HG03196 (cell line): ENCODE measurements around the gene RASSF1.
A peak's percentile ranks its signal among the peaks of the same experiment; 100 is the strongest.

Source experiments
- ATAC-seq: cut with Tn5 transposase; IDR thresholded peaks from one replicate; pipeline ENCODE4 v1.9.1; 2021; ENCODE audit not compliant: unreplicated experiment

The RASSF1 gene

DNA sequence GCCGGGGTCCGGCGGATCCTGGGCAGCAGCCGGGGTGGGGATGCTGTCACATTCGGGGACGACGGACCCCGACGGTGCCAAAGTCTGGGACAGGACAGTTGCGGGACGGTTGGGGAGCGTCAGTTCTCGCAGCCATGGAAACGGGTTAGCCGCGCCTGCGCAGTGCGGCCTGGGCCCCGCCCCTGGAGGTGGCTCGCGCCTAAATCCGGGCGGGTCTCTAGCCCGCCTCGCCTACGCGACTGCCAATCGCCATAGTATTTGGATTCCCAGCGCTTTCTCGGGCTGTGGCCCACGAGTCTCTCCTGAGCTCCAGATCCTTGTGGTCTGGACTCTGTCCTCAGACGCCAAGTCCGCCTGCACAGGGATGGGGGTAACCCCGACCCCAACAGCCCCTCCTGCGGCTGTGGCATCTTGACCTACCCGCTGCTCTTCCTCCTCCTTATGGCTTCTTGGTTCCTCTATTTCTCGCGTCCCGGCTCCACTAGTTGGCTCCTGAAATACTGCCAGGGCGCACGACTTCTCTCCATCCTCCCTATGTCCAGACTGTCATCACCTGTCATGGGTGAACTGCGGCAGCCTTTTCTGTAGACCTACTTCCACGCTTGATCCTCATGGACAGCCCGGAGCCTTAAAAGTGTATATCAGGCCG lies 5.1 kb upstream of the RASSF1 start, which contains the start of gene ZMYND10:
Gene ZMYND10 (minus strand): TSS at position 147 of the 649 bp plus-strand sequence. CDS start 153 bp downstream, outside the sequence.
- ATAC-seq = no peak

DNA sequence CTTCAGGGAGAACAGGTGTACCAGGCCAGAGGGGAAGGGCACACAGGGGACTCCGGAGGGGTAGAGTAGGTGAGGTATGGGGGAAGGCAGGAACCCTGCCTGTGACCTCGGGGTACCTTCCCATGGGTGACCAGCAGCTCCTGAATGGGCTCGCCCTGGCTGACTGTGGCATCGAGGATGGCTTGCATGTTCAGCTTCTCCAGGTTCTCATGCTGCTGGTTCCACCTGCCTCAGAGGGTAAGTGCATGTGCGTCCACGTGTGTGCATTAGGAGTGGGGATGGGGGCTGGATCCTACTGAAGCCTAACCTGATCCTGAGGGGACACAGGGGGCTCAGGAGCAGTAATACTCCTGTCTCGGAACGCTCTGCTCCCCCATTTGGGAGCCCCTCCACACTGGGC lies 4.4 kb upstream of the RASSF1 start:
- ATAC-seq = no peak

DNA sequence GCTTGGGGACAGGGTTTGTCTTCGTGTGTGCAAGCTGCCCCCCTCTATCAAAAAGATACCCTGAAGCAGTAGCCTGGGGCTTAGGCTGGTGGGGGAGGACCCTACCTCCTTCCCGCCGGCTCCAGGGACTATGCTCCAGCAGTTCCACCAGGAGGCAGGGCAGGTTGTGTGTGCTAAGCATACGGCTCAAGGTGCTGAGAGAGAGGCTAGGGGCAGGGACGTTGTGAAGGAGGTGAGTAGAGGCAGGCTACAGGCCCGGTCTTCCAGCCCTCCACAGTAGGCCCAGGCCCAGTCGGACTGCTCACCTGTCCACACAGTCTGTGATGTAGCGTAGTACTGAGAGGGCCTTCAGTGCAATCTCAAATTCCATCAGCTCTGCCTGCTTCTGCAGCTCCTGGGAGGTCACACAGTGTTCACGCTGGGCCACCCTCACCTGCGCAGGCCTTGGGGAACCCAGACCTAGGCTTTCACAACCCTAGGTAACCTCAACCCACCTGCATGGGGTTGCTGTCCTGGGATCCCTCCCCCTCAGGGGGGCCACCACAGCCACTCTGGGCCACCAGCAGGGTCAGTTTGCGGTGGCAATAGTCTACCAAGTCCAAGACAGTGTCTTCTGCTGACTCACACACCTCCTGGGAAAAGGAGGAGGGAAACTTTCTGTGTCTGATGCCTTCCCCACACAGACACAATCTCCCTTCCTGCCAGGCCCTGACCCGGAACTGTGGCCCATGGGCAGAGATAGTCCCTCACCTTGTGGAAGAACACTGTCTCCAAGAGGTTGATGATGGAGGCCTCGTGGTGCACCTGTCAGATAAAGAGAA lies 2.4 kb upstream of the RASSF1 start:
- ATAC-seq = no peak

DNA sequence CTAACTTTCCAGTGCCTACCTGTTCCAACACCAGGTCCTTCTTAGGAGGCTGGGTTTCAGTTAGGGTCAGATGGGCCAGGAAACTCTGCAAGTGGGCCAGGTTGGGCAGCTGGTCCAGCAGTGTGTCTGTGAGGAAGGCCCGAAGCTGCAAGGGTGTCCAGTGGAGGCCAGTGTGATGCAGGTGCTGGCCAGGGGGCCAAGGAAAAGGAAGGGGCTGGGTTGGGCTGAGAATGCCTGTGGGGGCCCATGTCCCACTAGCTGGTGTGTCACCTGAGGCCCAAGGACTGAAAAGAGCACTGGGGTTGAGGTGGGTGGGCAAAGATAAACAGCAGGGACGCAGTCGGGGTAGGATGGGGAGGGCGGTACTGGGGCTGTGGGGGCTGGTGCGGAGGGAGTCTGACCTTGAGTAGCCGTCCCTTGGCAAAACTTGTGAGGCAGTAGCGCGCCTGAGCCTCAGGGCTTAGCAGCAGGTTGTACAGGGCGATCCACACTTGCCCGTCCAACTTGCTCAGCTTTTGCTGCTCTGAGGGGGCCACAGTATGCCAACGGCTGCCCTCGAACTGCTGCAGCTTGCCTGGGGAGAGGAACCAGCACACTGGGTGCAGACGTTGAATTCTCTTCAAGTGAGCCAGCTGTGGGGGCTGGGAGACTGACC lies 1.5 kb upstream of the RASSF1 start:
- no peak for ATAC-seq

GRCh38 chr3:50341537-50341936 lies 901 bp upstream of the RASSF1 start:
- ATAC-seq = no peak

DNA sequence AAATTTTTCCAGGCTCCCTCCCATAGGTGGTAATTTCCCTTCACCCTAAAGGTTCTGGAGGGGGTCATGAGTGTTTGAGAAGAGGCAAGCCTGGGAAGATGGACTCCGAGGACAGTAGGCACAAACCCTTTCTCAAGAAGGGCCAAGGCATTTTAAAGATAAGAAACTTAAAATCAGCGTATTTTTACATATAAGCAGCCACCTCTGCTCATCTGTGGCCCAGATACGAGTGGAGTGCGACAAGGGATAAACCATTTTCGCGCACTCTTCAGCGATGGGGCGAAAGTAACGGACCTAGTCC lies 539 bp downstream of the RASSF1 start:
- ATAC-seq = no peak

- no peak for ATAC-seq
Measured at GRCh38 chr3:50339485-50340146, 1.0 kb downstream of the RASSF1 start.

- no peak for ATAC-seq
Measured at GRCh38 chr3:50338965-50339364, 1.7 kb downstream of the RASSF1 start.

- ATAC-seq = peak; percentile 77
Measured at GRCh38 chr3:50337175-50337861, 3.3 kb downstream of the RASSF1 start.

GRCh38 chr3:50336452-50337174 lies 4.0 kb downstream of the RASSF1 start:
- peak; percentile 30 for ATAC-seq

GRCh38 chr3:50334339-50335075 lies 6.1 kb downstream of the RASSF1 start:
- ATAC-seq = no peak

DNA sequence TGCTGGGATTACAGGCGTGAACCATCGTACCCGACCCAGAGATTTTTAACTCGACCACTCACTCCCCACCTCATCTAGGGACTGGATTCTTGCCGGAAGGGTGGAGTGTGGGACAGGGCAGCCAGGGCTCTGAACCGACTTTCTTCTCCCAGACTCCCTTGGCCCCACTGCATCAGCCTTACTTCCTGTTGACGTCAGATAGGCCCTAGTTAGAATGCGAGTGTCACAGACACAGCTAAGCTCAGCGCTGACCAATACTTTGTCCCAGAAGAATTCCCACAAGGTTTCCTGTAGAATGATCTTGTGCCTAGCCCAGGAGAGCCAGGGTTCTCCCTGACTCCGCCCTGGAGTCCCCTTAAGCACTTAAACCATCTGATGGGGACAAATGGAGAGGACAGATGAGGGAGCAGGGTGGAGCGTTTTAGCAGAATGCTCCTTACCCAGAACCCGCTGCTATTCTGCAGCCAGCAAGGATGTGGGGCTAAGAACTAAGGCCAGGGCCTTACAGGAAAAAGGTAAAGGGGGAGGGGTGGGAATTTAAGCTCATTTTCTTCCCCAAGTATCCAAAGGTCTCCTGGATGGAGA lies 6.8 kb downstream of the RASSF1 start:
- no peak for ATAC-seq

GRCh38 chr3:50331364-50331907 lies 9.2 kb downstream of the RASSF1 start:
- ATAC-seq = no peak

DNA sequence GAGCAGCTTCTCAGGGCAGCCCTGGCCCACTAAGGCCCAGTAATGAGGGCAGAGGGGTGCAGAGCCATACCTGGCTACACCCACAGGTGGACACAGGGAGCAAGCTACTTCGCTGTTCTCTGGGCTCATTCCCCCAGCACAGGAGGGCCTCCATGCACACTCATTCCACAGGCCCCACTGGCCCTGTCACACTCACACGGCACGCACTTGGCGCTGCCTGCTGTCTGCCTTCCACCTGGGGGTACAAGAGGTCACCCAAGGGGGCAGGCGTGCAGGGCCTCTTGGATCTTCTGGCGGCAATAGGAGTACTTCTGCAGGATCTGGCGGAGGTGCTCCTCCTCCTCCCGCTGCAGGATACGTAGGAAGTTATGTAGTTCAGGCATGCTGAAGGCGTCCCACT lies 10.3 kb downstream of the RASSF1 start:
- ATAC-seq = no peak

- ATAC-seq = peak; percentile 77
Measured at GRCh38 chr3:50327943-50328691, 12.5 kb downstream of the RASSF1 start, which contains the start of gene TUSC2. Gene TUSC2 (minus strand): TSS chr3:50328223. CDS start chr3:50328099, 124 bp downstream.

DNA sequence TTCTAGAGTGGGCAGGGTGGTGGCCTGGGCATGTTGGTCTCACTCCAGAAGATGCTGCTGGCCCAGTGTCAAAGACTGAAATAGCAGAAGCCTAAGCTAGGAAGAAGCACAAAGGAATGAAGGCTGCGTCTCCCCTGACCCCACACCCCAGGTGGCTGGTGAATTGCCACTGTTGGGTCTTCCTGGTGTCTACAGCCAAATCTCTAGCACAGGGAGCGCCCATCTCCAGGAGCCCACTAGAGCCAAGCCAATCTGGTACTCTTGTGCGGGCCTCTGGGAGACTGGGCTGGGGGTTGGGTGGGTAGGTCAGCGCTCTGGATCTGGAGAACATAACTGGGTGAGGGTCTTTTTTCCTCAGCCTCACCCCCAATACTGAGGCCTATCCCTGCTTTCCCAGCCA lies 13.5 kb downstream of the RASSF1 start:
- no peak for ATAC-seq

- ATAC-seq = no peak
Measured at GRCh38 chr3:50326182-50326541, 14.5 kb downstream of the RASSF1 start.

DNA sequence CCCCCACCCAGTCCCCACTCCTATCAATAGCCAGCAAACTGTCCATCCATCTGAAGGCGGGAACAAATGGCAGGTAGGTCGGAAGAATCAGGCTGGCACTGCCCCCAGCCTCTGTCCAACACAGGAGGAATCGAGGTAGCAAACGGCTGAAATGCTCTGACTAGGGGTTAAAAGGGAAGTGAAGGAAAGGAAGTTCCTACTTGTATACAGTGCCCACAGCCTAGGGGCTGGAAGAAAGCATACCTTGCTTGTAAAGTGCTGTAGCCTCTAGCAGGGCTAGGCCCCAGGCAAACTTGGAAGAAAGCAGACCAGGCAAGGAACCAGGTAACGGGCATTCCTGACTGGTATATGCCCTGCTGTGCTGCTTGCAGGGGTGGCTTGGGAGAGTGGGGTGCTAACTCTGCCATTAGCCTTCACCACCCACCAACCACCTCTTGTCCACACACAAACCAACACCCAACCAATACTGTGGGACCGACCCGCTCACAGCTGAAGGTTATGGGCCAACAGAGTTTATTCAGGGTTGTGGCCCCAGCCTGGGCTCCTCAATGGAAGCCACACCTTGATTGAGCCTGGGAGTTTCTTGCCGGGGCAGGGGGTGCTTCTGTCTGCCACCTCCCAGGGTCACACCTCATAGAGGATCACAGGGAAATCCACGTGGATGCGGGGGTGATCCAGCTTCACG lies 15.0 kb downstream of the RASSF1 start:
- no peak for ATAC-seq
